ENCODE results near the gene ADGRE1. TPM values are rescaled to one million over a fixed set of nuclear protein-coding genes. Genes with fewer than 3 reads are reported as not detected.

Gene ADGRE1
- polyA plus RNA-seq, 1 donor (not counting 4 experiments of a cell fraction or from before 2014, with no cell fraction given) = not detected

GRCh38 chr19:6886277-6886897, 992 bp upstream of the ADGRE1 start:
- no peaks in the 10 kb centered on the region for H3K4me1 ChIP-seq (ENCODE audit: control insufficient read depth, extremely low read depth, insufficient read depth, low read length)
- H3K36me3 ChIP-seq (ENCODE audit: control insufficient read depth in 2 of 2, extremely low read depth in 1 of 2, insufficient read depth in 2 of 2, low read length in 2 of 2) = no peaks in the 10 kb centered on the region
- H4K20me1 ChIP-seq (ENCODE audit: control insufficient read depth, extremely low read depth, insufficient read depth, low read length) = no peaks in the 10 kb centered on the region
- no peaks in the 10 kb centered on the region for H3K27me3 ChIP-seq (ENCODE audit: control insufficient read depth, extremely low read depth, insufficient read depth, low read length)
- H3K79me2 ChIP-seq (ENCODE audit: control insufficient read depth, insufficient read depth, low read length) = no peaks in the 10 kb centered on the region
- TF ChIP-seq EZH2 (IDR thresholded peaks at IDR 0.05; ENCODE audit: low read length) = no peak
- TF ChIP-seq, protein P1, sequence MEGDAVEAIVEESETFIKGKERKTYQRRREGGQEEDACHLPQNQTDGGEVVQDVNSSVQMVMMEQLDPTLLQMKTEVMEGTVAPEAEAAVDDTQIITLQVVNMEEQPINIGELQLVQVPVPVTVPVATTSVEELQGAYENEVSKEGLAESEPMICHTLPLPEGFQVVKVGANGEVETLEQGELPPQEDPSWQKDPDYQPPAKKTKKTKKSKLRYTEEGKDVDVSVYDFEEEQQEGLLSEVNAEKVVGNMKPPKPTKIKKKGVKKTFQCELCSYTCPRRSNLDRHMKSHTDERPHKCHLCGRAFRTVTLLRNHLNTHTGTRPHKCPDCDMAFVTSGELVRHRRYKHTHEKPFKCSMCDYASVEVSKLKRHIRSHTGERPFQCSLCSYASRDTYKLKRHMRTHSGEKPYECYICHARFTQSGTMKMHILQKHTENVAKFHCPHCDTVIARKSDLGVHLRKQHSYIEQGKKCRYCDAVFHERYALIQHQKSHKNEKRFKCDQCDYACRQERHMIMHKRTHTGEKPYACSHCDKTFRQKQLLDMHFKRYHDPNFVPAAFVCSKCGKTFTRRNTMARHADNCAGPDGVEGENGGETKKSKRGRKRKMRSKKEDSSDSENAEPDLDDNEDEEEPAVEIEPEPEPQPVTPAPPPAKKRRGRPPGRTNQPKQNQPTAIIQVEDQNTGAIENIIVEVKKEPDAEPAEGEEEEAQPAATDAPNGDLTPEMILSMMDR (optimal IDR thresholded peaks at IDR 0.05 in 1 of 3, IDR thresholded peaks at IDR 0.05 in 1 of 3, conservative IDR thresholded peaks at IDR 0.05 in 1 of 3; ENCODE audit: extremely low read depth in 1 of 3, insufficient read depth in 2 of 3, low read length in 3 of 3) = no peak
- no peak for DNase-seq (ENCODE audit: low read depth, low spot score)
- H3K9me1 ChIP-seq (ENCODE audit: control insufficient read depth, extremely low read depth, insufficient read depth, low read length) = no peaks in the 10 kb centered on the region
- dilution Hi-C loops (cut with MboI; ENCODE audit: extremely low pct_ligation_motif_present, low sequenced_read_pairs) = no loop called here
- H3K27ac ChIP-seq (ENCODE audit: control insufficient read depth, insufficient read depth, low read length) = no peak overlapping the region
- peaks cover 2% of the 10 kb centered on the region for H3K9me3 ChIP-seq (ENCODE audit: control insufficient read depth, low read depth, low read length)
- no peak for FAIRE-seq
- H3K9ac ChIP-seq (ENCODE audit: control insufficient read depth, extremely low read depth, insufficient read depth, low read length) = no peak overlapping the region
- H2AFZ ChIP-seq (ENCODE audit: control insufficient read depth, low read length) = no peak overlapping the region
- no peak overlapping the region for H3K4me2 ChIP-seq (ENCODE audit: control insufficient read depth, extremely low read depth, insufficient read depth, low read depth, low read length)
- H3K4me3 ChIP-seq (ENCODE audit: control insufficient read depth in 2 of 3, extremely low read depth in 1 of 3, insufficient read depth in 2 of 3, low read depth in 1 of 3, low read length in 3 of 3) = no peak overlapping the region

DNA sequence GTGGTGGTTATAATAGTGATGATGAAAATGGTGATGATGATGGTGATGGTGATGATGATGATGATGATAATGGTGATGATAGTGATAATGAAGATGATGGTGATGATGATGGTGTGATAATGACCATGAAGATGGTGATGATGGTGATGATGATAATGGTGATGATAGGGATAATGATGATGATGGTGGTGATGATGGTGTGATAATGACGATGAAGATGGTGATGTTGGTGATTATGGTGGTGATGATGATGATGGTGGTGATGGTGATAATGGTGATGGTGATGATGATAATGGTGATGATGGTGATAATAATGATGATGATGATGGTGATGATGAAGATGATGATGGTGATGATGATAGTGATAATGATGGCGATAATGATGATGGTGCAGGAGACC, 1.6 kb downstream of the ADGRE1 start:
- Histone ChIP-seq H3K79me2 (ENCODE audit: control insufficient read depth, insufficient read depth, low read length) (no peaks in the 10 kb centered on the region), H3K9me1 (ENCODE audit: control insufficient read depth, extremely low read depth, insufficient read depth, low read length) (no peaks in the 10 kb centered on the region), H2AFZ (ENCODE audit: control insufficient read depth, low read length) (no peak overlapping the region), H3K4me3 (ENCODE audit: control insufficient read depth in 2 of 3, extremely low read depth in 1 of 3, insufficient read depth in 2 of 3, low read depth in 1 of 3, low read length in 3 of 3) (no peak overlapping the region), H3K4me1 (ENCODE audit: control insufficient read depth, extremely low read depth, insufficient read depth, low read length) (no peaks in the 10 kb centered on the region), H3K36me3 (ENCODE audit: control insufficient read depth in 2 of 2, extremely low read depth in 1 of 2, insufficient read depth in 2 of 2, low read length in 2 of 2) (no peaks in the 10 kb centered on the region), H3K27ac (ENCODE audit: control insufficient read depth, insufficient read depth, low read length) (no peak overlapping the region), H3K9me3 (ENCODE audit: control insufficient read depth, low read depth, low read length) (peaks cover 2% of the 10 kb centered on the region), H4K20me1 (ENCODE audit: control insufficient read depth, extremely low read depth, insufficient read depth, low read length) (no peaks in the 10 kb centered on the region), H3K27me3 (ENCODE audit: control insufficient read depth, extremely low read depth, insufficient read depth, low read length) (no peaks in the 10 kb centered on the region), H3K4me2 (ENCODE audit: control insufficient read depth, extremely low read depth, insufficient read depth, low read depth, low read length) (no peak overlapping the region), H3K9ac (ENCODE audit: control insufficient read depth, extremely low read depth, insufficient read depth, low read length) (no peak overlapping the region)
- TF ChIP-seq EZH2 (IDR thresholded peaks at IDR 0.05; ENCODE audit: low read length) = no peak
- TF ChIP-seq, protein P1 (optimal IDR thresholded peaks at IDR 0.05 in 1 of 3, IDR thresholded peaks at IDR 0.05 in 1 of 3, conservative IDR thresholded peaks at IDR 0.05 in 1 of 3; ENCODE audit: extremely low read depth in 1 of 3, insufficient read depth in 2 of 3, low read length in 3 of 3) = no peak
- no peak for DNase-seq (ENCODE audit: low read depth, low spot score)
- no peak for FAIRE-seq
- dilution Hi-C loops (cut with MboI; ENCODE audit: extremely low pct_ligation_motif_present, low sequenced_read_pairs) = no loop called here

Measured in keratinocyte (primary cell).